Retinal pigment epithelial cell (primary cell): ENCODE measurements around the gene LRRC4B.

Experiments
- DNase-seq: peaks from one replicate; pipeline ENCODE4 v3.0.0-alpha.2; 2010; ENCODE audit warnings: low read depth
- H3K4me3 ChIP-seq: 2 replicates; pipeline ENCODE4 v1.5.1; 2011; ENCODE audit warnings: mild to moderate bottlenecking, low read length, control low read depth, moderate library complexity
- CTCF ChIP-seq: conservative IDR thresholded peaks from 2 replicates; pipeline ENCODE4 v1.5.1; 2011; ENCODE audit warnings: low read depth, low read length, control low read depth, inconsistent platforms

The LRRC4B gene

DNA sequence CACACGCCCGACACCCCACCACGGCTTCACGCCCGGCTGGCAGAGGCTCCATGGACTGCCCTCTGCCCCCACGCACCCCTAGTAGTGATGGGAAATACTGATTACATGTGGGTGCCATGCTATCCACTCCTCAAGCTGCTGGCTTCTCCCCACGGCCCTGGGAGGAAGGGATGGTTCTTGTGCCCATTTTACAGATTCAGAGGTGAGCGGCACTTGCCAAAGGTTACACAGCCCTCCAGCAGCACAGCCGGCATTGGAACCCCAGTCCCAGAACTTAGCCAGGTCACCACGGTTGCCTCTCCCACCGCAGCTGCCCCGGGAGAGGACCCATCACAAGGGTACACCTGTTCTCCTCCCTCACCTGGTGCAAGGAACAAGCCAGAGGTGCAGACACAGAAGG, 13.2 kb downstream of the LRRC4B start:
- TF ChIP-seq CTCF = no peak
- DNase-seq = no peak
- no peak overlapping the region for H3K4me3 ChIP-seq

GRCh38 chr19:50554212-50554611, 14.0 kb downstream of the LRRC4B start:
- TF ChIP-seq CTCF = no peak
- H3K4me3 ChIP-seq = no peak overlapping the region
- no peak for DNase-seq

DNA sequence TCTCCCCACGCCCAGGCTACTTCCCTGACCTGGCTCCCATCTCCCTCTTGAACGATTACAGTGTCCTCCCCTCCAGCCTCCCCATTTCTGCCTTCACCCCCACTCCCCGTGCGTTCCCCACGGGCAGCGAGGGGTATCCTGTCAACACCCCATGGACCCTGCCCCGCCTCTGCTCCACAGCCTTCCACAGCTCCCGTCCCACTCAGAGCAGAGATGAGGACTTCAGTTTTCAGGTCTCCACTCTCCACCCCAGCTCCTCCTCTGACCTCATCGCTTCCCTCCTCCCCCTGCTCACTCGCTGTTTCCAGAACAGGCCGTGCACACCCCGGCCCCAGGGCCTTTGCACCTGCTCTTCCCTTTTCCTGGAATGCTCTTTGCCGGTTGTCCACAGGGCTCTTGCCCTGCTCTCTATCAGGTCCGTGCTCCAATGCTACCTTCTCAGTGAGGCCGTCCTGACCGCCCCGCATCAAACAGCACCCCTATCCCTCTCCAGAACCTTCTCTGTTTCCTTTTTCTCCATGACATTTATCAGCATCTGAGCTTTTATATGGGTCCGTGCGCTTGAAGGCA, 15.0 kb downstream of the LRRC4B start:
- DNase-seq = no peak
- no peak for TF ChIP-seq CTCF
- H3K4me3 ChIP-seq = no peak overlapping the region

GRCh38 chr19:50552540-50552939, 15.7 kb downstream of the LRRC4B start:
- no peak for TF ChIP-seq CTCF
- H3K4me3 ChIP-seq = no peak overlapping the region
- no peak for DNase-seq

DNA sequence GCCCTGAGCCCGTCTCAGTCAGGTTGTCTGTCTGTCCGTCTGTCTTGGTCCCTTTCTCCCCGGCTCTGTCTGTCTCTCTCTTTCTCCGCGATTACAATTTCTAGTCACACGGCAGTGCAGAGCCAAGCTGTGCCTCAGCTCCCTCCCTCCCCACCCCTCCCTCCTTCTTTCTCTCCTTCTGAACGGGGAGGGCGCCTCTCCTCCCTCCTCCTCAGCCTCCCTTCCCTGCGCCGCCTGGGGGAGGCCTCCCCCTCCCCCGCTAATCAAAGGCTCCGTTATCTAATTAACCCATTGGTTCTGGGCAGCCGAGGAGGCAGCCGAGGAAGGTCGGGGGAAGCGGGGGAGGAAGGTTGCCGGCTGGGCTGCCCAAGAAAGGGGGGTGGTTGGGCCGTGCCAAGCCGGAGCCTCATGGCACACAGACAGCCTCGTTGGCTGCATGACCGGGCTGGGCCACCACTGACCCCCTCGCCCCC, 16.5 kb downstream of the LRRC4B start:
- TF ChIP-seq CTCF = no peak
- H3K4me3 ChIP-seq = no peak overlapping the region
- DNase-seq = no peak

DNA sequence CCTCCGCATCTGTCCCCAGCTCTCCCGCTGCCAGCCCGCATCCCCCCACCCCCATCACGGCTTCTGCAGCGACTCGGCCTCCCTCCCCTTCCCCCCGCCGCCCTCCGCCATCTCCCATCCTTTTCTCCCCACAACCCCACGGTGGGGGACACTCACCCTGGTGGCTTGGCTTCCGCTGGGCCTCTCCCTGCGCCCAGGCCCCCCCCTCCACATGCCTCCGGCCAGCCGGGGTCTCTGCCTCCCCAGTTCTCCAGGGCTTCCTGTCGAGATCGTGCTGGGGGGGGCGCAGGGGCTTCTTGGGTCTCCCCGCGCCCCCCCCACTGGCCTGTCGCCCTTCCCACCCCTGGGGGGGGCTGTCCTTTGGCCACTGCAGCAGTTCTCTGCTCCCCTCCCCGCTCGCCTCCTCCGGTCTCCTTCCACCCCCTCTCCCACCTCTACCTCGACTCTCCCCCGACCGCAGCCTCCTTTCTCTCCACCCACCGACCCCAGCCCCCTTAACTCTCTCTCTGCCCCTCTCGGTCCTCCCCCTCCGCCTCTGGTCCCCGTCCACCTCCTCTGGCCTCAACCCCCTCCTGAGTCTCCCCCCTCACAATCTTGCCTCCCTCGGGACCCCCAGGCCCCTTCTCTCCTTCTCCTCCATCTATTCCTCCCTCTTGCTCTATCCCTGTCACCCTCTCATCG, 17.1 kb downstream of the LRRC4B start:
- no peak for DNase-seq
- TF ChIP-seq CTCF = no peak
- no peak overlapping the region for H3K4me3 ChIP-seq

DNA sequence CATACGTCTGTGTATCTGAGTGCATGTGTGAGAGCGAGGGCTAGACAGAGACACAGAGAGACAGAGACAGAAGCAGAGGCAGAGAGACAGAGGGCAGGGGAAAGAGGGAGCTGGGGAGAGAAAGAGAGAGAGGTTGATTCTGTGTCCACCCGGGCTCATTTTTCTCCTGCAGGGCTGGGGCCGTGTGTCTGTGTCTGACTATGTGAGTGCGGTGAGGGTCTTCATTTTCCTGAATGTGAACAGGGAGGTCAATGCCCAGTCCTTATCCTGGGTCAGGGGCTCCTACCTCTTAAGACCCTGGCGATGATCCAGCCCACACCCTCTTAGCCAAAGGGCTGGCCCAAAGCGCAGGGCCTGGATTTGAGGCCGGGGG, 17.7 kb downstream of the LRRC4B start:
- DNase-seq = no peak
- no peak for TF ChIP-seq CTCF
- H3K4me3 ChIP-seq = no peak overlapping the region
